NCI-H2107 (cell line): ENCODE results near the gene TIMM29.
"Not testable (repeated sequence)": the region's sequence is repeated elsewhere in the genome, so short reads cannot be mapped to it uniquely, and the experiment has no call there.

Experiments
- DNase-seq: peaks from one replicate; lab custom pipeline; 2025; lab: John Stamatoyannopoulos, UW

Gene TIMM29

GRCh38 chr19:10943412-10943811 lies 14.8 kb downstream of the TIMM29 start:
- not testable (repeated sequence) for DNase-seq

DNA sequence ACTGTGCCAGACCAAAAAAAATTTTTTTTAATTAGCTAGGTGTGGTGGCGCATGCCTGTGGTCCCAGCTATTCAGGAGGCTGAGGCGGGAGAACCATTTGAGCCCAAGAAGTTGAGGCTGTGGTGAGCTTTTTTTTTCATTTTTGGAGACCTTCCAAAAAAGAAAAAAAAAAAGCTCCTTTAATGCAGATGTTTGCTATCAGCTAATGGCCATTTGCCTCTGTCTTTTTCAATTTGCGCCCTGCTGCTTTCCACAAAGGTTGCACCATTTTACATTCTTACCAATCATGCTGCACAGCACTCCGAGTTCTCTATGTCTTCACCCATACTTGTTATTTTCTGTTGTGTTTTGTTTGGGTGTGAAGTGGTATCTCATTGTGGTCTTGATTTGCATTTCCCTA lies 16.7 kb downstream of the TIMM29 start:
- DNase-seq: no peak

DNA sequence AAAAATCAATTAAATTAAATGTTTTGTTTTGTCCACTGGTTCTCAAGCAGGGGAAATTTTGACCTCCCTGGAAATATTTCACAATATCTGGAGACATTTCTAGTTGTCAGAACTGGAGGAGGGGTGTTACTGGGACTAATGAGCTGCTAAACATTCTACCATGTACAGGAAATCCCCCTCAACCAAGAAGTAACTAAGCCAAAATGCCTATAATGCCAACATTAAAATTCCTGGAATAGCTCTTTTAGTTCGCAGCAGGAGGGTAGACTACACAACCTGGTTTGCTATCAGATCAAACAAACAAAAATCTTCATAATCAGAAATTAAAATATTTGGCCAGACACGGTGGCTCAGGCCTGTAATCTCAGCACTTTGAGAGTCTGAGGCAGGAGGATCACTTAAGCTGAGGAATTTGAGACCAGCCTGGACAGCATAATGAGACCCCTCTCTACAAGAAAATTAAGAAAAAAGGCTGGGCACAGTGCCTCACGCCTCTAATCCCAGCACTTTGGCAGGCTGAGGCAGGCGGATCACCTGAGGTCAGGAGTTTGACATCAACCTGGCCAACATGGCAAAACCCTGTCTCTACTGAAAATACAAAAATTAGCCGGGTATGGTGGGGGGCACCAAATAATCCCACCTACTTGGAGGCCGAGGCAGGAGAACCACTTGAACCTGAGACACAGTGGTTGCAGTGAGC lies 18.5 kb downstream of the TIMM29 start:
- no peak for DNase-seq

GRCh38 chr19:10952809-10953208 lies 24.2 kb downstream of the TIMM29 start:
- no peak for DNase-seq

DNA sequence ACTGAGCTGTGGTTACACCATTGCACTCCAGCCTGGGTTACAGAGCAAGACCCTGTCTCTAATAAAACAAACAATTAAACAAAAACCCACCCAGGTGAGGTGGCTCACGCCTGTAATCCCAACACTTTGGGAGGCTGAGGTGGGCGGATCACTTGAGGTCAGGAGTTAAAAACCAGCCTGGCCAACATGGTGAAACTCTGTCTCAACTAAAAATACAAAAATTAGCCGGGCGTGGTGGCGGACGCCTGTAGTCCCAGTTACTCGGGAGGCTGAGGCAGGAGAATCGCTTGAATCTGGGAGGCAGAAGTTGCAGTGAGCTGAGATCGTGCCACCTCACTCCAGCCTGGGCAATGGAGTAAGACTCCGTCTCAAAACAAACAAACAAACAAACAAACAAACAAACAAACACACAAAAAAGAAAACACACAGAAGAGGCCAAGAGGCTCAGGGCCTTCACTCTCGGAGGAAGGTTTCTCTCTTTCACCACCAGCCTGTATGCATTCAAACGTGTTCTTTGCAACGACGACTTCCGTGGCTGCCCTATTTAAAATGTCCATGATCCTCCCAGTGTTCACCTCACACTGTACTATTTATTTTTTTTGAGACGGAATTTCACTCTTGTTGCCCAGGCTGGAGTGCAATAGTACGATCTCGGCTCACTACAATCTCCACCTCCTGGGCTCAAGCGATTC lies 30.8 kb downstream of the TIMM29 start:
- DNase-seq: not testable (repeated sequence)

DNA sequence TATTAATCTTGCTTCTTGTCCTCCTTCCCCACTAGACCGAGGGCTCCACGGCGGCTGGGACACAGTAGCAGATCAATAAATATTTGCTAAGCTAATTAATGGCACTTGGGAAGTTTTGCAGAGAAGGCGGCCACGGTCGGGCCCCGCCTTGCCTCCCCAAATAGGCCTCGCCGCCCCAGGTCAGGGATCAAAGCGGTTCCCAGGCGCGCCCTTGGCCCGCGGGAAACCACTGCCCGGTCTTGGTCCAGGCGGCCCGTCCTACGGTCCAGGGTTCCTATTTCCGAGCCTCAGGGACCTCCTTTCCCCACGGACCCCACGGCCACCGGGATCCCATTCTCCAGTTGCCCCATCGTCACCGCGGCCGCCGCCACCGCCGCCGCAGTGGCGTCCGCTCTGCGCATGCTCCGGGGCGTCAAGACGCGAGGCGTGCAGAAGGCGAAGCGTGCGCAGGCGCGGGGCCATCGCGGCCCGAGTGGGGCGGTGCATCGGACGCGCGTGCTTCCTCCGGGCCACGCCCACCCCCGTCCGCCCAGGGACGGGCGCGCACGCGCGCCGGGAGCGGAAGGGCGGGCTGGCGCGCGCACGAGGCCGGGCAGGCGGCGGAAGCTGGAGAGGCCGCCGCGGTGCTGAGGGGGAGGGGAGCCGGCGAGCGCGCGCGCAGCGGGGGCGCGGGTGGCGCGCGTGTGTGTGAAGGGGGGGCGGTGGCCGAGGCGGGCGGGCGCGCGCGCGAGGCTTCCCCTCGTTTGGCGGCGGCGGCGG lies 31.9 kb downstream of the TIMM29 start, which contains the start of gene SMARCA4:
SMARCA4 (plus strand) TSS at position 717 of the 759 bp plus-strand sequence. CDS start 23,122 bp downstream, outside the sequence.
- peak; percentile 96 for DNase-seq

DNA sequence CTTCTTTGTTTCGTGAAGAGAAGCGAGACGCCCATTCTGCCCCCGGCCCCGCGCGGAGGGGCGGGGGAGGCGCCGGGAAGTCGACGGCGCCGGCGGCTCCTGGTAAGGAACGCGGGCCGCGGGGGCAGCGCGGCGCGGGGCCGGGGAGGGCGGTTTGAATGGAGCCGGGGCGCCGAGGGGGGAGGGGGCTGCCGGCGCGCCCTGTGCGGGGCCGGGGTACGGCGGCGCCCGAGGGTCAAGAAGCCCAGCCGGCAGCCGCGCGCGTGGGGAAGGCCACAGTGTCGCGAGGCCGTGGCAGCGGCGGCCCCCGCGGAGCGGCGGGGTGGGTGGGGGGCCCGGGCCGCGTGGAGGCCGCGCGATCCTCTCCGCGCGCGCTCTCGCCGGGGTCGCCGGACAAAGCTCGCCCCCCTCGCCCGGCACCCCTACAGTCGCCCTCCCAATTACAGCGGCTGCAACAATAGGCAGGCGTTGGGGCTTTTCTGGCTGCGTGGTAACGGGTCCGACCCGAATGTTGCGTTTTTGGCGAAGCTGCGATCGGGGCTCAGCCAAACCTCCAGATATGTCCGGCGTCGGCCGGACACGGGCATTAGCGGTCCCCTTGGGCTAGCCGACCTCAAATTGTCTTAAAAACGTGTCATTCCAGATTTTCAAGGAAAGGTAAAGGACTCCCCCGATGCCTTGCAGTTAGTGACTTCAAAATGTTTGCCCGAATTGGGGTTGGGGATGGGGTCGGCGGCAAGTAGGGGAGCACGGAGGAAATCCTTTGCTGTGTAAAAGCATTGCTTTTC lies 32.7 kb downstream of the TIMM29 start:
- no peak for DNase-seq

- DNase-seq: no peak
Measured at GRCh38 chr19:10962863-10963262, 34.3 kb downstream of the TIMM29 start.

GRCh38 chr19:10963865-10964264 lies 35.3 kb downstream of the TIMM29 start:
- no peak for DNase-seq

DNA sequence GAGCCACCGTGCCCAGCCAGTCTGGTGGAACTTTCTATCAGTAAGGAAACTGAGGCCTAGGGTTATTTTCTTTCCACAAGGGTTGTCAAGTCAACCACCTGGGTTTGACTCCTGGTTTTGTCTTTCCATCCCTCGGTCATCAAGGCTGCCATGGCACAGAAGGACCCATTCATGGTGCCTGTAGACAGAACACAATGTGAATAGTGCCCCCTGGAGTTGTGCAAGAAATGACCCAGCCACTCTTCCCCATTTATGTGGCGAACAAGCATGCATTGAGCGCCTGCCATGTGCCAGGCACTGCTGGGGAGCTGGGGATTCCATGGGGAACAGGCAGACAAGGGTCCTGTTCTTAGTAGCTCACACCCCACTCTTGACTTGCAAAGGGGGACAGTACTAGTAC lies 36.3 kb downstream of the TIMM29 start:
- no peak for DNase-seq

DNA sequence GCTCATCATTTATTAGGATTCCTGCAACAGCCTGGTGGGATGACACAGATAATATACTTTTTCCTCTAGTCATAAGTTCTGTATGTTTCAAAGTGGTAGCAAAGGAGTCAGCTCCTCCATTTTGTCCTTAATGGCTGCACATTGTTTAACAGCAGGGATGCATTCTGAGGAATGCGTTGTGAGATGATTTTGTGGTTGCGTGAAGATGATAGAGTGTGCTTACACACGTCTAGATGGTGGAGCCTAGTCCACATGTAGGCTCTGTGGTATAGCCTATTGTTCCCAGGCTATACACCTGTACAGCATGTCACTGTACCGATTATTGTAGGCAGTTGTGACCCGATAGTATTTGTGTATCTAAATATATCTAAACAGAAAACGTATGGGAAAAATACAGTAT lies 36.8 kb downstream of the TIMM29 start:
- DNase-seq: no peak

GRCh38 chr19:10966809-10967208 lies 38.2 kb downstream of the TIMM29 start:
- DNase-seq: no peak

- DNase-seq: no peak
Measured at GRCh38 chr19:10968527-10969135, 40.0 kb downstream of the TIMM29 start.

GRCh38 chr19:10971107-10971726 lies 42.6 kb downstream of the TIMM29 start:
- no peak for DNase-seq

DNA sequence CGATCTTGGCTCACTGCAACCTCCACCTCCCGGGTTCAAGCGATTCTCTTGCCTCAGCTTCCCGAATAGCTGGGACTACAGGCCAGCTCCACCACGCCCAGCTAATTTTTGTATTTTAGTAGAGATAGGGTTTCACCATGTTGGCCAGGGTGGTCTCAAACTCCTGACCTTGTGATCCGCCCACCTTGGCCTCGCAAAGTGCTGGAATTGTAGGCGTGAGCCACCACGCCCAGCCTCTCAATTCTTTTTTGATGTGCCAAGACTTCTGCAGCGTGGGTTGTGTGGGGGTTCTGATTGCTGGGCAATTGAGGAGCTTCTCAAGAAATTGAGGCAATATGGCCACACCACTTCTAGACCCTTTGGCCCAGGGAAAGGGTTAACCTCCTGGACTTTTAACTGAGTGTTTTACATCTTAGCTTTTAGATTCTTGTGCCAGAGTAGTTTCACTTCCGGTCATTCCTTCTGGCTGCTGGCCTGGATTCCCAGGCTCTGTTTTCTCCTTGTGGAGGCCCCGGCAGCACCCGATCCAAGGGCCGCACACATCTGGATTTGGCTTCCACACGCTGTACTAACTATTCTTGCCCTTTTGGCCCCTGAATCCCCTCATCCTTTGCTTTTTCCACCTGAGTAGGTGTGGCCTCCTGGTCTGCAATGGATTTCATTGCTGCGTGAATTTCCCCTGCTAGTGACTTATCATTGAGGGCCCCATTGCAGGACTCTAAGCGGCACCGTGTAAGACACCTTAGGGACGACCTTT lies 46.9 kb downstream of the TIMM29 start:
- DNase-seq: no peak

DNA sequence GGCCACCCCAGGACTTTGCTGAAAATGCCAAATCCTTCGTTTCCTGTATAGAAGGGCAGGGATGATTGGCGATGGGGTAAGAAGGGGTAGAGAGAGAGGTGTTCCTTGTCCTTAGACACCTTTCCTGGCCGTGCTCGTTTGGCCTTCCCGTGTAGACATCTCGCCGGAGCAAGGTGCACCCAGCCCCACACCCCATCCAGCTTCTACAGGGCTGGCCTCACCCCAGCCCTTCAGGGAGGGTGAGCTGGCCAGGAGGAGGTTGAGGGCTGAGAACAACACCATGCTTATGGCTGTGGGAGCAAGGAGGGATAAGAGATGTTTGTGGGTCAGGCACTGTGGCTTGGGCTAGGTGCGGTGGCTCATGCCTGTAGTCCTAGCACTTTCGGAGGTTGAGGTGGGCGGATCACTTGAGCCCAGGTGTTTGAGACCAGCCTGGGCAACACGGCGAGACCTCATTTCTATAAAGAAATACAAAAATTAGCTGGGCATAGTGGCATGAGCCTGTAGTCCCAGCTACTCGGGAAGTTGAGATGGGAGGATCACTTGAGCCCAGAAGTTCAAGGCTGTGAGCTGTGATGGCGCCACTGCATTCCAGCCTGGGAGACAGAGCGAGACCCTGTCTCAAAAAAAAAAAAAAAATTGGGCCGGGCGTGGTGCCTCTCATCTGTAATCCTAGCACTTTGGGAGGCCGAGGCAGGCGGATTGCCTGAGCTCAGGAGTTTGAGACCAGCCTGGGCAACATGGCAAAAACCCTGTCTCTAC lies 47.7 kb downstream of the TIMM29 start:
- DNase-seq: no peak

DNA sequence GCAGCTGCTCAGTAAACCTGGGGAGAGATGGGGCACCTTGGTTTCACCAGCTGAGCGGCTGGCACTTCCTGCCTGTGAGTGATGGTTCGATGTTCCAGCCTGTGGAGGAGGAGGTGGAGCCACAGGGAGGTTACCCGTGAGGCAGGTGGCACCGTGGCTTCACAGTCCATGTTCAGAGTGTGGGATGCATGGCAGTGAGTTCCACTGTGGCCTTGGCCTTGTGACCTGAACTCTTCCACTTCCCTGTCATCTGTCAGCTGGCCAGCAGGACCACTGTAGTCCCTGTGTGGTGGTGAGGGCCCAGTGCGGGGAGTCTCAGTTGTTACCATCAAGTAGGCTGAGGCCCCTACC lies 49.1 kb downstream of the TIMM29 start:
- DNase-seq: no peak
